Transverse colon (tissue), 3 donors: ENCODE measurements around the gene CST5.

Source experiments
- EP300 ChIP-seq: sonication (generic); formaldehyde crosslinking; IDR thresholded peaks from one replicate; pipeline ENCODE4 v1.6.1; 2017; ENCODE audit warnings: antibody characterized with exemption, low read depth
- TF ChIP-seq, protein P1 (sequence below), 5 experiments: fragments of 200-600 bp in 3 of 5; fragments of 450-650 bp in 2 of 5; sonication (generic) in 3 of 5; IDR thresholded peaks; 1 replicate in 2 of 5; 2 replicates in 3 of 5; pipeline ENCODE4 v1.5.1; 2016 to 2017; ENCODE audit warnings: antibody characterized with exemption in 5 of 5, inconsistent platforms in 3 of 5, mild to moderate bottlenecking in 2 of 5, moderate library complexity in 1 of 5

DNA sequence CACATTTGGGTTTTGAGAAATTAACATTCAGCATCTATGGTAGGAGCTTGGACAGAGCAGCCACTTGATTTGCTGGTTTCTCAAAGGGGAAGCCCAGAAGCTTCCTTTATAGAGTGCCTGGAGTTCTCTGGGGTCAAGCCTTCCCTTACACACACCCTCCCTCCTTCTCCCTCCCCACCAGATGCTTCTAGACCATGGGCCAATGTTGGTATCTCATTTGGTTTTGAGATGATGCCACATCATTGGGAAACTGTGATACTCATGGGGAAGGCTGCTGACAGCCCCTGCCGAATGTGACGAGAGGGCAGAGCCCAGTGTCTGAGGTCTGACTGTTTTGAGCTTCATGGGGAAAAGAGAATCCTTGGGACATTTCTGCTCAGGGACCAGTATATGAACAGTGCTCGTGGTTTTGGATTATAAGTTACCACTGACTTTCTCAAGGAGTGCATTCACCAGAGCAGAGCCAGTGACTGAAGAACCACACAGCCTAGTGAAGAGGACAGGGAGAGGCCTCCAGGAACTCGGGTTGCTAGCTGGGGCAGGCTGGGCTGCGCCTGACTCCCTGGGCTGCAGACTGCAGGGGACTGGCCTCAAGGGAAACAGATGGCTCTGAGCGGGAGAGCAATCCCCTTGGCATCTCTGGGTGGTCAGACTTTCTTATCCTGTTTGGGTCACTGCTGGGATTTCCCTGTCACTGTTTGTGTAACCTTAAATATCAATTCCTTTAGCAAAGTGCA lies 46.4 kb upstream of the CST5 start:
- TF ChIP-seq, protein P1, sequence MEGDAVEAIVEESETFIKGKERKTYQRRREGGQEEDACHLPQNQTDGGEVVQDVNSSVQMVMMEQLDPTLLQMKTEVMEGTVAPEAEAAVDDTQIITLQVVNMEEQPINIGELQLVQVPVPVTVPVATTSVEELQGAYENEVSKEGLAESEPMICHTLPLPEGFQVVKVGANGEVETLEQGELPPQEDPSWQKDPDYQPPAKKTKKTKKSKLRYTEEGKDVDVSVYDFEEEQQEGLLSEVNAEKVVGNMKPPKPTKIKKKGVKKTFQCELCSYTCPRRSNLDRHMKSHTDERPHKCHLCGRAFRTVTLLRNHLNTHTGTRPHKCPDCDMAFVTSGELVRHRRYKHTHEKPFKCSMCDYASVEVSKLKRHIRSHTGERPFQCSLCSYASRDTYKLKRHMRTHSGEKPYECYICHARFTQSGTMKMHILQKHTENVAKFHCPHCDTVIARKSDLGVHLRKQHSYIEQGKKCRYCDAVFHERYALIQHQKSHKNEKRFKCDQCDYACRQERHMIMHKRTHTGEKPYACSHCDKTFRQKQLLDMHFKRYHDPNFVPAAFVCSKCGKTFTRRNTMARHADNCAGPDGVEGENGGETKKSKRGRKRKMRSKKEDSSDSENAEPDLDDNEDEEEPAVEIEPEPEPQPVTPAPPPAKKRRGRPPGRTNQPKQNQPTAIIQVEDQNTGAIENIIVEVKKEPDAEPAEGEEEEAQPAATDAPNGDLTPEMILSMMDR (IDR thresholded peaks at IDR 0.05), result no peak
- no peak for TF ChIP-seq EP300
